WTC11 (cell line): ENCODE measurements around the gene RHPN2. TPM values are rescaled to one million over a fixed set of nuclear protein-coding genes. Genes with fewer than 3 reads are reported as not detected.

Experiments
- ATAC-seq: fragments of 200-7000 bp; cut with Tn5 transposase; 2 replicates; pipeline ENCODE4 v1.10.0; 2021; ENCODE audit warnings: mild to moderate bottlenecking, moderate library complexity
- CTCF ChIA-PET: fragments of 300-600 bp; sonication (Branson Sonifier 250); formaldehyde crosslinking; loops from one replicate; lab custom pipeline; 2021; ENCODE audit warnings: antibody characterized with exemption; lab: Charles Lee
- POLR2A ChIA-PET: fragments of 350-600 bp; sonication (Branson Sonifier 250); formaldehyde crosslinking; loops from one replicate; lab custom pipeline; 2021; ENCODE audit warnings: antibody characterized with exemption; lab: Charles Lee
- DNase-seq: peaks from one replicate; pipeline ENCODE4 v3.0.0; 2021; ENCODE audit warnings: low spot score
- H3K27ac Mint-ChIP-seq: 2 replicates; pipeline ENCODE4 v1.8.0; 2021; ENCODE audit warnings: mixed read lengths
- H3K27me3 Mint-ChIP-seq: 2 replicates; pipeline ENCODE4 v1.8.0; 2021; ENCODE audit warnings: low read depth, mild to moderate bottlenecking, moderate library complexity, mixed read lengths
- H3K36me3 Mint-ChIP-seq: 2 replicates; pipeline ENCODE4 v1.8.0; 2021; ENCODE audit warnings: mixed read lengths
- H3K4me1 Mint-ChIP-seq: 2 replicates; pipeline ENCODE4 v1.8.0; 2022; ENCODE audit warnings: mixed read lengths
- H3K4me3 Mint-ChIP-seq: 2 replicates; pipeline ENCODE4 v1.8.0; 2021; ENCODE audit warnings: mild to moderate bottlenecking, moderate library complexity, mixed read lengths
- H3K9me3 Mint-ChIP-seq: 2 replicates; pipeline ENCODE4 v1.8.0; 2021; ENCODE audit warnings: mixed read lengths
- ARID4B ChIP-seq: sonication (generic); formaldehyde crosslinking; IDR thresholded peaks from 2 replicates; pipeline ENCODE4 v1.8.0; 2023; ENCODE audit warnings: missing genetic modification reagents, mild to moderate bottlenecking, borderline replicate concordance
- ATF6 ChIP-seq: sonication (generic); formaldehyde crosslinking; IDR thresholded peaks from 2 replicates; pipeline ENCODE4 v1.8.1; 2023; ENCODE audit warnings: mild to moderate bottlenecking, missing genetic modification reagents
- CREB1 ChIP-seq: sonication (generic); formaldehyde crosslinking; IDR thresholded peaks from 2 replicates; pipeline ENCODE4 v1.8.0; 2023; ENCODE audit warnings: mild to moderate bottlenecking, missing genetic modification reagents
- CREM ChIP-seq: sonication (generic); formaldehyde crosslinking; IDR thresholded peaks from 2 replicates; pipeline ENCODE4 v1.8.1; 2022; ENCODE audit warnings: mild to moderate bottlenecking, missing genetic modification reagents, moderate library complexity
- ETV6 ChIP-seq: sonication (generic); formaldehyde crosslinking; IDR thresholded peaks from 2 replicates; pipeline ENCODE4 v1.8.1; 2022; ENCODE audit warnings: mild to moderate bottlenecking, missing genetic modification reagents
- MAX ChIP-seq: sonication (generic); formaldehyde crosslinking; IDR thresholded peaks from 2 replicates; pipeline ENCODE4 v1.8.0; 2022; ENCODE audit warnings: mild to moderate bottlenecking, missing genetic modification reagents
- MXD4 ChIP-seq: fragments of 250-450 bp; sonication (Bioruptor Pico); IDR thresholded peaks from 2 replicates; pipeline ENCODE4 v1.8.0; 2021; ENCODE audit warnings: mild to moderate bottlenecking, moderate library complexity, borderline replicate concordance
- MYBL2 ChIP-seq: sonication (generic); formaldehyde crosslinking; IDR thresholded peaks from 2 replicates; pipeline ENCODE4 v1.8.1; 2023; ENCODE audit warnings: mild to moderate bottlenecking, moderate library complexity, missing genetic modification reagents
- NFYB ChIP-seq: sonication (generic); formaldehyde crosslinking; conservative IDR thresholded peaks from 2 replicates; pipeline ENCODE4 v1.8.0; 2022; ENCODE audit warnings: low read depth, missing genetic modification reagents
- NR2C2 ChIP-seq: sonication (generic); formaldehyde crosslinking; IDR thresholded peaks from 2 replicates; pipeline ENCODE4 v1.8.0; 2022; ENCODE audit warnings: mild to moderate bottlenecking, missing genetic modification reagents
- OVOL2 ChIP-seq: fragments of 250-450 bp; sonication (Bioruptor Pico); IDR thresholded peaks from 2 replicates; pipeline ENCODE4 v1.9.0; 2021; ENCODE audit warnings: mild to moderate bottlenecking, borderline replicate concordance
- RELA ChIP-seq: sonication (generic); formaldehyde crosslinking; IDR thresholded peaks from 2 replicates; pipeline ENCODE4 v1.8.1; 2022; ENCODE audit warnings: missing genetic modification reagents, mild to moderate bottlenecking, borderline replicate concordance
- SP1 ChIP-seq: sonication (generic); formaldehyde crosslinking; conservative IDR thresholded peaks from 2 replicates; pipeline ENCODE4 v1.8.1; 2022; ENCODE audit warnings: missing genetic modification reagents
- TCF7 ChIP-seq: sonication (generic); formaldehyde crosslinking; IDR thresholded peaks from 2 replicates; pipeline ENCODE4 v1.8.0; 2022; ENCODE audit warnings: mild to moderate bottlenecking, low read depth, missing genetic modification reagents, moderate library complexity
- TEAD1 ChIP-seq: sonication (generic); formaldehyde crosslinking; IDR thresholded peaks from 2 replicates; pipeline ENCODE4 v1.8.0; 2022; ENCODE audit warnings: mild to moderate bottlenecking, missing genetic modification reagents
- TEAD4 ChIP-seq: sonication (generic); formaldehyde crosslinking; IDR thresholded peaks from 2 replicates; pipeline ENCODE4 v1.8.0; 2022; ENCODE audit warnings: mild to moderate bottlenecking, missing genetic modification reagents
- ZBTB21 ChIP-seq: sonication (generic); formaldehyde crosslinking; IDR thresholded peaks from 2 replicates; pipeline ENCODE4 v1.8.1; 2023; ENCODE audit warnings: mild to moderate bottlenecking, missing genetic modification reagents, borderline replicate concordance
- ZBTB43 ChIP-seq: sonication (generic); formaldehyde crosslinking; IDR thresholded peaks from 2 replicates; pipeline ENCODE4 v1.8.1; 2023; ENCODE audit warnings: mild to moderate bottlenecking, missing genetic modification reagents
- ZNF121 ChIP-seq: sonication (generic); formaldehyde crosslinking; IDR thresholded peaks from 2 replicates; pipeline ENCODE4 v1.8.0; 2023; ENCODE audit warnings: missing genetic modification reagents
- ZNF263 ChIP-seq: sonication (generic); formaldehyde crosslinking; IDR thresholded peaks from 2 replicates; pipeline ENCODE4 v1.8.1; 2022; ENCODE audit warnings: low read depth, mild to moderate bottlenecking, moderate library complexity, missing genetic modification reagents
- ZNF416 ChIP-seq: fragments of 250-450 bp; sonication (Bioruptor Pico); IDR thresholded peaks from 2 replicates; pipeline ENCODE4 v1.9.0; 2021; ENCODE audit warnings: mild to moderate bottlenecking, inconsistent platforms
- ZNF423 ChIP-seq: fragments of 250-450 bp; sonication (Bioruptor Pico); IDR thresholded peaks from 2 replicates; pipeline ENCODE4 v2.1.2; 2022; ENCODE audit warnings: mild to moderate bottlenecking, moderate library complexity
- total RNA-seq: library from RNA; stranded (reverse); gene quantifications from 3 replicates; pipeline ENCODE4 v1.2.3, GENCODE V29; 2021
- TF ChIP-seq, protein P1 (sequence below): sonication (generic); formaldehyde crosslinking; conservative IDR thresholded peaks from 2 replicates; pipeline ENCODE4 v1.8.1; 2023; ENCODE audit warnings: mild to moderate bottlenecking, low read depth, missing genetic modification reagents, moderate library complexity
- TF ChIP-seq, protein P2 (sequence below): fragments of 250-450 bp; sonication (Bioruptor Pico); conservative IDR thresholded peaks from 2 replicates; pipeline ENCODE4 v1.9.0; 2021; ENCODE audit warnings: mild to moderate bottlenecking

RHPN2 gene
- total RNA-seq, 1 experiment from 2014 or later, result 21.1 TPM

DNA sequence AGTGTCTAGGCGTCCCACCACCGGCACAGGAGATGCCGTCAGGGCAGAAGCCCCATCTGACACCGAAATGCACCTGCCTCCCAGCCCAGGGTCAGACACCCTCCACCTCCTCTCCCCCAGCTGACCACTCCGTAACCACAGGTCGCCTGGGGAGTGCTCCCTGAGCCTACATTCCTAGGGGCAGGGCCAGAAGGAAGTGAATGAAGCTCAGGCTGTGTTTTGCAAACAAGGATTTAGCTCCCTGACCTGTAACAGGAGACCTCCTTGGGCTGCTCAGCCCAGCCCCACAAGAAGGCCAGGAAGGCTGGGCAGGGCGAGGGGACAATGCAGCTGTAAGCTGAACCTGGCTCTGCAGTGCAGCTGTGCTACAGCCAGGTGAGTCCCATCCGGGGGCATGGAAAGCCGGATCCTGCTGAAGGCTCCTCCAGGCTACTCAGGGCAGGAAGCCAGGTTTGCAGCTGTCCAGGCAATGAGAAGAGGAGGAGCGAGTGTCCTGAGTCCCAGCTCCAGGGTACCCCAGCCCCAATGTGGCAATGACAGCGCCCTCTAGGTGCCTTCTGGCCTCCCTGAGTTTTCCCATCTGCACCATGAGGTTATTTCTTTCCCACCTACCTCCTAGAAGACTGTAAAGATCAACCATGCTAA is 42.1 kb downstream of the RHPN2 start:
- ChIA-PET POLR2A (interaction anchor here (0.6 to 1.2 kb wide), 6 partner anchors 12 to 118 kb away, joined by 3 to 4 read pairs (median 3); partner anchors contain the start of genes CEP89 and FAAP24), CTCF (interaction anchor here (0.5 to 2.3 kb wide), 30 partner anchors 9 to 592 kb away, joined by 3 to 62 read pairs (median 4); partner anchors contain the start of gene GPATCH1)
- ATAC-seq, result peak; percentile 96
- H3K36me3 Mint-ChIP-seq, result peaks cover 30% of the 10 kb centered on the region
- peak overlapping the region; percentile 54 for H3K4me3 Mint-ChIP-seq
- H3K4me1 Mint-ChIP-seq, result peaks cover 29% of the 10 kb centered on the region
- peak overlapping the region; percentile 98 for H3K27ac Mint-ChIP-seq
- peak; percentile 76 for DNase-seq
- H3K27me3 Mint-ChIP-seq, result no peaks in the 10 kb centered on the region
- no peaks in the 10 kb centered on the region for H3K9me3 Mint-ChIP-seq
- TF ChIP-seq ZNF121 (CRISPR knock-in tag) (0 out of 2 replicates have a peak, but pooled peaks have one; percentile 41), CREM (no peak), TEAD1 (CRISPR knock-in tag) (peak; percentile 99), ARID4B (CRISPR knock-in tag) (0 out of 2 replicates have a peak, but pooled peaks have one; percentile 31), MAX (peak; percentile 52; the same call in 1 of the 2 replicates), SP1 (CRISPR knock-in tag) (peak; percentile 67), TEAD4 (peak; percentile 93), ETV6 (CRISPR knock-in tag) (peak; percentile 51; the same call in 1 of the 2 replicates), CREB1 (no peak), ZNF263 (CRISPR knock-in tag) (peak; percentile 98), MXD4 (CRISPR knock-in tag) (no peak), ZNF423 (CRISPR knock-in tag) (peak; percentile 15; the same call in 1 of the 2 replicates), RELA (CRISPR knock-in tag) (no peak), ZNF416 (CRISPR knock-in tag) (no peak), NFYB (CRISPR knock-in tag) (no peak), ATF6 (CRISPR knock-in tag) (no peak), OVOL2 (CRISPR knock-in tag) (no peak), TCF7 (CRISPR knock-in tag) (no peak), ZBTB21 (CRISPR knock-in tag) (no peak; the same call in 1 of the 2 replicates), MYBL2 (CRISPR knock-in tag) (no peak), NR2C2 (CRISPR knock-in tag) (no peak), ZBTB43 (CRISPR knock-in tag) (no peak)
- TF ChIP-seq, protein P1, sequence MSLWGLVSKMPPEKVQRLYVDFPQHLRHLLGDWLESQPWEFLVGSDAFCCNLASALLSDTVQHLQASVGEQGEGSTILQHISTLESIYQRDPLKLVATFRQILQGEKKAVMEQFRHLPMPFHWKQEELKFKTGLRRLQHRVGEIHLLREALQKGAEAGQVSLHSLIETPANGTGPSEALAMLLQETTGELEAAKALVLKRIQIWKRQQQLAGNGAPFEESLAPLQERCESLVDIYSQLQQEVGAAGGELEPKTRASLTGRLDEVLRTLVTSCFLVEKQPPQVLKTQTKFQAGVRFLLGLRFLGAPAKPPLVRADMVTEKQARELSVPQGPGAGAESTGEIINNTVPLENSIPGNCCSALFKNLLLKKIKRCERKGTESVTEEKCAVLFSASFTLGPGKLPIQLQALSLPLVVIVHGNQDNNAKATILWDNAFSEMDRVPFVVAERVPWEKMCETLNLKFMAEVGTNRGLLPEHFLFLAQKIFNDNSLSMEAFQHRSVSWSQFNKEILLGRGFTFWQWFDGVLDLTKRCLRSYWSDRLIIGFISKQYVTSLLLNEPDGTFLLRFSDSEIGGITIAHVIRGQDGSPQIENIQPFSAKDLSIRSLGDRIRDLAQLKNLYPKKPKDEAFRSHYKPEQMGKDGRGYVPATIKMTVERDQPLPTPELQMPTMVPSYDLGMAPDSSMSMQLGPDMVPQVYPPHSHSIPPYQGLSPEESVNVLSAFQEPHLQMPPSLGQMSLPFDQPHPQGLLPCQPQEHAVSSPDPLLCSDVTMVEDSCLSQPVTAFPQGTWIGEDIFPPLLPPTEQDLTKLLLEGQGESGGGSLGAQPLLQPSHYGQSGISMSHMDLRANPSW (CRISPR knock-in tag), result no peak
- TF ChIP-seq, protein P2, sequence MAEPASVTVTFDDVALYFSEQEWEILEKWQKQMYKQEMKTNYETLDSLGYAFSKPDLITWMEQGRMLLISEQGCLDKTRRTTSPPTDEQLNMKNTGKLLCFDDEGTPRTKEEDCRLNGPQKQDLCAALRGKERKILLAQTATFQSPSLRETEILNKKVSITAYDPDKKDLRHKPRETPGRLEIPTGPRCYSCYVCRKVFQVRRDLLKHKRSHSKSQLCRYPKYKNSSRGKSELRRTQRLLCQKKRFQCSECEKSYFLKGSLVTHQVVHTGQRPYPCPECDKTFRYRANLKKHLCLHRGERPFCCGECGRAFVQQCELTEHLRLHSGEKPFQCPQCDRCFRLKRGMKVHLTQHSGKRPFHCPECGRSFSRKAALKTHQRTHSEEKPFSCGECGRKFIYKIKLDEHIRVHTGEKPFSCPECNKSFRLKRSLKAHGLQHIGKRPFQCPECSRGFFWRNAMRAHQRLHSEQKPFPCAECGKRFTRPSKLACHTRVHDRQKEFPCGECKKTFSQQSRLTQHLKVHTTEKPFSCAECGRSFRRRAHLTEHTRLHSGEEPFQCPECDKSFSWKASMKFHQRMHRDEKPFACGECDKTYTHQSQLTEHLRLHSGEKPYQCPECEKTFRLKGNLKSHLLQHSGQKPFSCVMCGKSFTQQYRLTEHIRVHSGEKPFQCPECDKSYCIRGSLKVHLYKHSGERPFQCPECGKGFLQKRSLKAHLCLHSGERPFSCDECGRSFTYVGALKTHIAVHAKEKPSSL (CRISPR knock-in tag), result no peak
